ENCODE measurements around the gene MARCHF3. TPM values are rescaled to one million over a fixed set of nuclear protein-coding genes. Genes with fewer than 3 reads are reported as not detected.

Gene MARCHF3
- total RNA-seq, 1 donor from 2014 or later = 1.5 TPM

- Mint-ChIP-seq H3K9me3 (ENCODE audit: low read depth) (no peaks in the 10 kb centered on the region), H3K36me3 (ENCODE audit: low read depth) (no peaks in the 10 kb centered on the region), H3K27me3 (ENCODE audit: low read depth) (no peaks in the 10 kb centered on the region), H3K4me1 (ENCODE audit: low read depth) (peaks cover 9% of the 10 kb centered on the region), H3K4me3 (ENCODE audit: unreplicated experiment) (no peak overlapping the region), H3K27ac (ENCODE audit: unreplicated experiment) (no peak overlapping the region)
- no peak for TF ChIP-seq CTCF (IDR thresholded peaks at IDR 0.05)
- no peak for DNase-seq (ENCODE audit: low spot score)
Observed at GRCh38 chr5:126865299-126865698, 165.1 kb downstream of the MARCHF3 start.

- no peaks in the 10 kb centered on the region for H3K9me3 Mint-ChIP-seq (ENCODE audit: low read depth)
- H3K4me1 Mint-ChIP-seq (ENCODE audit: low read depth) = peaks cover 6% of the 10 kb centered on the region
- no peaks in the 10 kb centered on the region for H3K36me3 Mint-ChIP-seq (ENCODE audit: low read depth)
- H3K27me3 Mint-ChIP-seq (ENCODE audit: low read depth) = no peaks in the 10 kb centered on the region
- H3K4me3 Mint-ChIP-seq (ENCODE audit: unreplicated experiment) = no peak overlapping the region
- DNase-seq (ENCODE audit: low spot score) = no peak
- H3K27ac Mint-ChIP-seq (ENCODE audit: unreplicated experiment) = no peak overlapping the region
- TF ChIP-seq CTCF (IDR thresholded peaks at IDR 0.05) = no peak
Observed at GRCh38 chr5:126864042-126864688, 166.2 kb downstream of the MARCHF3 start.

- no peak for DNase-seq (ENCODE audit: low spot score)
- Mint-ChIP-seq H3K36me3 (ENCODE audit: low read depth) (no peaks in the 10 kb centered on the region), H3K4me3 (ENCODE audit: unreplicated experiment) (no peak overlapping the region), H3K27ac (ENCODE audit: unreplicated experiment) (no peak overlapping the region), H3K4me1 (ENCODE audit: low read depth) (no peaks in the 10 kb centered on the region), H3K9me3 (ENCODE audit: low read depth) (no peaks in the 10 kb centered on the region), H3K27me3 (ENCODE audit: low read depth) (no peaks in the 10 kb centered on the region)
- no peak for TF ChIP-seq CTCF (IDR thresholded peaks at IDR 0.05)
Observed at GRCh38 chr5:126863402-126863801, 167.0 kb downstream of the MARCHF3 start.

- no peaks in the 10 kb centered on the region for H3K9me3 Mint-ChIP-seq (ENCODE audit: low read depth)
- TF ChIP-seq CTCF (IDR thresholded peaks at IDR 0.05) = no peak
- H3K4me1 Mint-ChIP-seq (ENCODE audit: low read depth) = peaks cover 12% of the 10 kb centered on the region
Observed at GRCh38 chr5:126858441-126858840, 171.9 kb downstream of the MARCHF3 start.

GRCh38 chr5:126857472-126858410, 172.6 kb downstream of the MARCHF3 start:
- H3K36me3 Mint-ChIP-seq (ENCODE audit: low read depth) = no peaks in the 10 kb centered on the region
- no peak for TF ChIP-seq CTCF (IDR thresholded peaks at IDR 0.05)
- H3K4me1 Mint-ChIP-seq (ENCODE audit: low read depth) = peaks cover 15% of the 10 kb centered on the region
- no peaks in the 10 kb centered on the region for H3K27me3 Mint-ChIP-seq (ENCODE audit: low read depth)
- no peak overlapping the region for H3K27ac Mint-ChIP-seq (ENCODE audit: unreplicated experiment)
- no peak for DNase-seq (ENCODE audit: low spot score)
- H3K4me3 Mint-ChIP-seq (ENCODE audit: unreplicated experiment) = no peak overlapping the region
- no peaks in the 10 kb centered on the region for H3K9me3 Mint-ChIP-seq (ENCODE audit: low read depth)

More at GRCh38 chr5:126858441-126858840, 171.9 kb downstream of the MARCHF3 start:
- DNase-seq (ENCODE audit: low spot score) = no peak
- no peaks in the 10 kb centered on the region for H3K36me3 Mint-ChIP-seq (ENCODE audit: low read depth)
- no peak overlapping the region for H3K4me3 Mint-ChIP-seq (ENCODE audit: unreplicated experiment)
- H3K27ac Mint-ChIP-seq (ENCODE audit: unreplicated experiment) = no peak overlapping the region
- H3K27me3 Mint-ChIP-seq (ENCODE audit: low read depth) = no peaks in the 10 kb centered on the region

Measured in chondrocyte (in vitro differentiated cells).